GM23338 (cell line): Measurements from ENCODE around the gene GGT7.

Experiments used
- CREB1 ChIP-seq: fragments of 250-450 bp; sonication (Bioruptor Pico); IDR thresholded peaks from 2 replicates; pipeline ENCODE4 v1.5.0; 2020; ENCODE audit warnings: low read depth, mild to moderate bottlenecking, moderate library complexity
- CTCF ChIP-seq, 2 experiments: fragments of 200-600 bp in 1 of 2; sonication (generic) in 1 of 2; conservative IDR thresholded peaks; 2 replicates each; pipeline versions ENCODE4 v1.5.1 to v1.6.1; 2016 to 2017; ENCODE audit warnings: antibody characterized with exemption in 2 of 2, low read depth in 2 of 2, mild to moderate bottlenecking in 2 of 2, moderate library complexity in 1 of 2
- EZH2 ChIP-seq: fragments of 200-600 bp; sonication (generic); IDR thresholded peaks from one replicate; pipeline ENCODE4 v1.8.0; 2017; ENCODE audit warnings: antibody characterized with exemption, mild to moderate bottlenecking, low read depth; ENCODE audit not compliant: unreplicated experiment
- EZH2phosphoT487 ChIP-seq: fragments of 200-600 bp; sonication (generic); IDR thresholded peaks from one replicate; pipeline ENCODE4 v1.8.1; 2018; ENCODE audit warnings: antibody characterized with exemption; ENCODE audit not compliant: unreplicated experiment
- POLR2AphosphoS5 ChIP-seq: IDR thresholded peaks from 2 replicates; pipeline ENCODE4 v1.6.1; 2016; ENCODE audit warnings: antibody characterized with exemption, low read depth
- REST ChIP-seq: IDR thresholded peaks from one replicate; pipeline ENCODE4 v1.6.1; 2018; ENCODE audit warnings: antibody characterized with exemption; ENCODE audit not compliant: unreplicated experiment
- STAT1 ChIP-seq: IDR thresholded peaks from one replicate; pipeline ENCODE4 v1.6.1; 2016; ENCODE audit warnings: antibody characterized with exemption; ENCODE audit not compliant: unreplicated experiment
- ZNF462 ChIP-seq: fragments of 250-450 bp; sonication (Bioruptor Pico); IDR thresholded peaks from 2 replicates; pipeline ENCODE4 v1.5.0; 2020; ENCODE audit warnings: mild to moderate bottlenecking, moderate library complexity
- TF ChIP-seq, protein P1 (sequence below): IDR thresholded peaks from 2 replicates; pipeline ENCODE4 v1.6.1; 2016; ENCODE audit warnings: antibody characterized with exemption

DNA sequence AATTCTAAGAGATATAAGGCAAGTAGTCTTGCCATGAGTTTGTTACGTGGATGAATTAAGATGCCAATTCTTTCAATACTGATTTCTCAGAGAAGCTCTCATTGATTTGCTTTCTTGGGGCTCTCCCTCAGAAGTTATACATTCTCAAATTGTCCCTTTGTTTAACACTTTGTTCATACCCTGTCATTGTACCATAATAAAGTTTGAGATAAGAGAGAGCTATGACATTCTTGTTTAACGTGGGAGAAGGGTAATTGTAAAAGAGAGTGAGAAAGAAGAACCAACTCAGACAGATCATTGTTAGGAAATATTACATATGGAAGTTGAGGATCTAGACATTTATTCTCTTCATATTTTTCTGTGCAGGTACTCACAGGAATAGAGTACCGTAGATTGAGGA, 22.8 kb upstream of the GGT7 start:
- TF ChIP-seq POLR2AphosphoS5 (no peak), CTCF (conservative IDR thresholded peaks at IDR 0.05; ENCODE audit: low read depth in 2 of 2) (no peak), CREB1 (CRISPR knock-in tag) (no peak), EZH2 (no peak), ZNF462 (CRISPR knock-in tag) (no peak), STAT1 (no peak), EZH2phosphoT487 (no peak), REST (no peak)
- TF ChIP-seq, protein P1, sequence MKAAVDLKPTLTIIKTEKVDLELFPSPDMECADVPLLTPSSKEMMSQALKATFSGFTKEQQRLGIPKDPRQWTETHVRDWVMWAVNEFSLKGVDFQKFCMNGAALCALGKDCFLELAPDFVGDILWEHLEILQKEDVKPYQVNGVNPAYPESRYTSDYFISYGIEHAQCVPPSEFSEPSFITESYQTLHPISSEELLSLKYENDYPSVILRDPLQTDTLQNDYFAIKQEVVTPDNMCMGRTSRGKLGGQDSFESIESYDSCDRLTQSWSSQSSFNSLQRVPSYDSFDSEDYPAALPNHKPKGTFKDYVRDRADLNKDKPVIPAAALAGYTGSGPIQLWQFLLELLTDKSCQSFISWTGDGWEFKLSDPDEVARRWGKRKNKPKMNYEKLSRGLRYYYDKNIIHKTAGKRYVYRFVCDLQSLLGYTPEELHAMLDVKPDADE, result no peak
